ENCODE results near the gene IBTK. TPM values are rescaled to one million over a fixed set of nuclear protein-coding genes. Genes with fewer than 3 reads are reported as not detected.

IBTK gene
- polyA plus RNA-seq, 1 donor (not counting 4 experiments of a cell fraction or from before 2014, with no cell fraction given): 27.0 TPM

- Histone ChIP-seq H3K27me3 (ENCODE audit: control insufficient read depth, extremely low read depth, insufficient read depth, low read length) (no peaks in the 10 kb centered on the region), H4K20me1 (ENCODE audit: control insufficient read depth, extremely low read depth, insufficient read depth, low read length) (no peaks in the 10 kb centered on the region), H3K9me3 (ENCODE audit: control insufficient read depth, low read depth, low read length) (no peaks in the 10 kb centered on the region), H3K4me2 (ENCODE audit: control insufficient read depth, extremely low read depth, insufficient read depth, low read depth, low read length) (no peak overlapping the region), H3K36me3 (ENCODE audit: control insufficient read depth in 2 of 2, extremely low read depth in 1 of 2, insufficient read depth in 2 of 2, low read length in 2 of 2) (peaks cover 5 to 11% of the 10 kb centered on the region in 2 experiments), H2AFZ (ENCODE audit: control insufficient read depth, low read length) (no peak overlapping the region), H3K9me1 (ENCODE audit: control insufficient read depth, extremely low read depth, insufficient read depth, low read length) (no peaks in the 10 kb centered on the region), H3K9ac (ENCODE audit: control insufficient read depth, extremely low read depth, insufficient read depth, low read length) (no peak overlapping the region), H3K4me1 (ENCODE audit: control insufficient read depth, extremely low read depth, insufficient read depth, low read length) (no peaks in the 10 kb centered on the region), H3K27ac (ENCODE audit: control insufficient read depth, insufficient read depth, low read length) (no peak overlapping the region), H3K79me2 (ENCODE audit: control insufficient read depth, insufficient read depth, low read length) (no peaks in the 10 kb centered on the region), H3K4me3 (ENCODE audit: control insufficient read depth in 2 of 3, extremely low read depth in 1 of 3, insufficient read depth in 2 of 3, low read depth in 1 of 3, low read length in 3 of 3) (no peak overlapping the region)
- TF ChIP-seq EZH2 (IDR thresholded peaks at IDR 0.05; ENCODE audit: low read length) (no peak), CTCF (optimal IDR thresholded peaks at IDR 0.05 in 1 of 3, IDR thresholded peaks at IDR 0.05 in 1 of 3, conservative IDR thresholded peaks at IDR 0.05 in 1 of 3; ENCODE audit: extremely low read depth in 1 of 3, insufficient read depth in 2 of 3, low read length in 3 of 3) (no peak)
- DNase-seq (ENCODE audit: low read depth, low spot score) (no peak), FAIRE-seq (no peak)
- dilution Hi-C loops (cut with MboI; ENCODE audit: extremely low pct_ligation_motif_present, low sequenced_read_pairs): no loop called here
Measured at GRCh38 chr6:82169138-82169876, 78.2 kb downstream of the IBTK start.

DNA sequence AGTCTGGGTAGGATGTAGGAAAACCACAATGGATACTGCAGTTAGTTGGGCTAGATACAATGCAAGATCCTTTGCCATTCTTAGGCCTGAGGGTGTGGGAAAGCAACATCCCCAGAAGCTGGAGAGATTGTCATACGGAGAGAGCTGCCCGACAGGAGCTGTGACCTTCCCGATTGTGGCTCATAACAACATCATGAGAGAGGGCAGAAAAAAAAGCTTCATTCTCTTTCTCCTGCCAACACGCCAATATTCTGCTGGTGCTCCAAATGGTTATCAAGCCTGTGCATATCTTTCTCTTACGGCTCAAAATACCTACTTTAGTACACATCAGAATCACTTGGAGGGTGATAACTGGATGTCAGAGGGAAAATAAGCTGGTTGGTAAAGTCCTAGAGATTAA is 81.1 kb downstream of the IBTK start:
- FAIRE-seq: no peak
- Histone ChIP-seq H3K4me3 (ENCODE audit: control insufficient read depth in 2 of 3, extremely low read depth in 1 of 3, insufficient read depth in 2 of 3, low read depth in 1 of 3, low read length in 3 of 3) (no peak overlapping the region), H3K4me2 (ENCODE audit: control insufficient read depth, extremely low read depth, insufficient read depth, low read depth, low read length) (no peak overlapping the region), H3K9ac (ENCODE audit: control insufficient read depth, extremely low read depth, insufficient read depth, low read length) (no peak overlapping the region), H3K4me1 (ENCODE audit: control insufficient read depth, extremely low read depth, insufficient read depth, low read length) (no peaks in the 10 kb centered on the region), H2AFZ (ENCODE audit: control insufficient read depth, low read length) (no peak overlapping the region), H3K9me3 (ENCODE audit: control insufficient read depth, low read depth, low read length) (no peaks in the 10 kb centered on the region), H3K27ac (ENCODE audit: control insufficient read depth, insufficient read depth, low read length) (no peak overlapping the region), H3K79me2 (ENCODE audit: control insufficient read depth, insufficient read depth, low read length) (no peaks in the 10 kb centered on the region), H4K20me1 (ENCODE audit: control insufficient read depth, extremely low read depth, insufficient read depth, low read length) (no peaks in the 10 kb centered on the region), H3K27me3 (ENCODE audit: control insufficient read depth, extremely low read depth, insufficient read depth, low read length) (no peaks in the 10 kb centered on the region), H3K36me3 (ENCODE audit: control insufficient read depth in 2 of 2, extremely low read depth in 1 of 2, insufficient read depth in 2 of 2, low read length in 2 of 2) (peaks cover 3% of the 10 kb centered on the region in 2 experiments), H3K9me1 (ENCODE audit: control insufficient read depth, extremely low read depth, insufficient read depth, low read length) (no peaks in the 10 kb centered on the region)
- dilution Hi-C loops (cut with MboI; ENCODE audit: extremely low pct_ligation_motif_present, low sequenced_read_pairs): no loop called here
- no peak for TF ChIP-seq CTCF (optimal IDR thresholded peaks at IDR 0.05 in 1 of 3, IDR thresholded peaks at IDR 0.05 in 1 of 3, conservative IDR thresholded peaks at IDR 0.05 in 1 of 3; ENCODE audit: extremely low read depth in 1 of 3, insufficient read depth in 2 of 3, low read length in 3 of 3)
- TF ChIP-seq EZH2 (IDR thresholded peaks at IDR 0.05; ENCODE audit: low read length): no peak
- DNase-seq (ENCODE audit: low read depth, low spot score): no peak
